ENCODE measurements around the gene FCGR3A.
"Not testable (repeated sequence)": the region's sequence is repeated elsewhere in the genome, so short reads cannot be mapped to it uniquely, and the experiment has no call there.

FCGR3A gene

DNA sequence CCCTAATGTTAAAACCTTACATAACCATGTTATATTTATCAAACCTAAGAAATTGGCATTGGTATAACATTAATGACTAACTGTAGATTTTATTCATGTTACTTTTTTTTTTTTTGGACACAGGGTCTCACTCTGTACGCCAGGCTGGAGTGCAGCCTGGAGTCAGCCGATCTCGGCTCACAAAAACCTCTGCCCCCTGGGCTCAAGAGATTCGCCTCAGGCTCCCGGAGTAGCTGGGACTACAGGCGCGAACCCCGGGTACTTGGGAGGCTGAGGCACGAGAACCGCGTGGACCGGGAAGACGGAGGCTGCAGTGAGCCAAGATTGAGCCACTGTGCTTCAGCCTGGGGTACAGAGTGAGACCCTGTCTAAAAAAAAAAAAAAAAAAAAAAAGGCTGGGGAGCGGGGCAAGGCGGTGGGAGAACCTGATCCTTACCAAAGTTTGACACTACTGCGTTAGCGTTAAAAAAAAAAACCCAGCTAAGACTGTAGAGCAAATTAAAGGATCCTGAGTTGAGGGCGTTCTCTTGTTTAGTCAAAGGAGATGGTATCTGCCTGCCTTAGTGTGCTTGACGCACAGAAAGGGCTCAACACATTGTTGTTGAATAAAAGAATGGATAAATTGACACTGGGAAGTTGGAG lies 20.0 kb downstream of the FCGR3A start:
- not testable (repeated sequence) for DNase-seq

- not testable (repeated sequence) for DNase-seq
These were observed 21.1 kb downstream of the FCGR3A start for GRCh38 chr1:161528550-161528949.

GRCh38 chr1:161525918-161526317 lies 23.7 kb downstream of the FCGR3A start:
- not testable (repeated sequence) for DNase-seq

- not testable (repeated sequence) for DNase-seq
These were observed 24.3 kb downstream of the FCGR3A start for GRCh38 chr1:161525321-161525720.

DNA sequence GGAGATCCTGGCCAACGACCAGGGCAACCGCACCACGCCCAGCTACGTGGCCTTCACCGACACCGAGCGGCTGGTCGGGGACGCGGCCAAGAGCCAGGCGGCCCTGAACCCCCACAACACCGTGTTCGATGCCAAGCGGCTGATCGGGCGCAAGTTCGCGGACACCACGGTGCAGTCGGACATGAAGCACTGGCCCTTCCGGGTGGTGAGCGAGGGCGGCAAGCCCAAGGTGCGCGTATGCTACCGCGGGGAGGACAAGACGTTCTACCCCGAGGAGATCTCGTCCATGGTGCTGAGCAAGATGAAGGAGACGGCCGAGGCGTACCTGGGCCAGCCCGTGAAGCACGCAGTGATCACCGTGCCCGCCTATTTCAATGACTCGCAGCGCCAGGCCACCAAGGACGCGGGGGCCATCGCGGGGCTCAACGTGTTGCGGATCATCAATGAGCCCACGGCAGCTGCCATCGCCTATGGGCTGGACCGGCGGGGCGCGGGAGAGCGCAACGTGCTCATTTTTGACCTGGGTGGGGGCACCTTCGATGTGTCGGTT lies 24.8 kb downstream of the FCGR3A start:
- DNase-seq, result peak; percentile 16

GRCh38 chr1:161523817-161524741 lies 25.5 kb downstream of the FCGR3A start, which contains the start of gene HSPA6:
Gene HSPA6 (plus strand): TSS chr1:161524540. CDS start chr1:161524659, 119 bp downstream.
- peak; percentile 48 for DNase-seq

- not testable (repeated sequence) for DNase-seq
These were observed 26.4 kb downstream of the FCGR3A start for GRCh38 chr1:161523041-161523816.

GRCh38 chr1:161513953-161514352 lies 35.7 kb downstream of the FCGR3A start:
- DNase-seq, result not testable (repeated sequence)

DNA sequence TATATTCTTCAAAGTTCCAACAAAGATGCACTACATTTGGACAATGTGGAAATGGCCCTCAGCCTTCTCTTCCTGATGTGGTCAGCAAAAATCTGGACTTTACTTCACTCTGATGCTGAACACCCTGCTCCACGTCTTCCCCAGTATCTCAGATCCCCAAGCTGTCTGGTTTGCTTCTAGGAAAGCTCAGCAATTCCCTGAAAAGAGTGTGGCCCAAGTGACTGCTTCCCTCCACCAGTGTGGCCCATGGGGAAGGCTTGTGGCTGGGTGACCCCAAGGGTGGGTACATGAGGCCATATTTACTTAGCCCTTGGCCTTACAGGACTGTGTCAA lies 36.2 kb downstream of the FCGR3A start:
- not testable (repeated sequence) for DNase-seq

DNA sequence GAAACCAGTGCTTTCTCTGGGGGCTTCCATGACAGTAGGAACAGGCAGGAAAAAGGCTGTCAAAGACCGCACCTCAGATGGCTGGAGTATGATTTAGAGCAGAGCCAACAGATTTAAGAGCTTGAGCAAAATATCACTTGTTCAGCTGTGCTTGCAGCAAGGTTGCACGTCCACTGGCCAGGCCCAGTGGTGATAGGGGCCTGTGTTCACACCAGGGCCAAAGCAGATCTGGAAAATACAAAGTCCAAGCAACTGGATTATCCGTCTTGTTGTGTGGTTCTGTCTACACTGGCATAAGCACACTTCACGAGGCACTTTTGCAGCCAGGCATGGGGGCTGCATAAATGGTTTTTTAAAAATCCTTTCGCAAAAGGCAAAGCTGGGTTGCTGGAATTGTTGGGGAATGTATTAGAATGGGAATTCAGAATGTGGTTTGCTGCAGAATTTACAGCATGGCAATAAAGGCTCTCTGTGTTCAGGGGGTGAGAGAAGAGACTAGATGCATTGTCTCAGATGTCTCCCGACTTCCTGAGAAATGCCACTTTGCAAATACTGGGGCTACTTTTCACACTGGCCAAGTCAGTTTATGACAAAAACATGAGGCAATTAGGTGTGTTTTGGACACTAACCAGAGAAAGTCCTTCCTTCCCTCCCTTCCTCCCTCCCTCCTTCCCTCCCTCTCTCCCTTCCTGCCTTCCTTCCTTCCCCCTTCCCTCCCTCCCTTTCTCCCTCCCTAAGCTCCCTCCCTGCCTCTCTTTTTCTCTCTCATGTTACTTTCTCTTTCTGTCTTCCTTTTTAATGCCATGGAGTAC lies 36.8 kb downstream of the FCGR3A start:
- DNase-seq, result not testable (repeated sequence)

GRCh38 chr1:161511756-161512060 lies 37.9 kb downstream of the FCGR3A start:
- DNase-seq, result no peak

DNA sequence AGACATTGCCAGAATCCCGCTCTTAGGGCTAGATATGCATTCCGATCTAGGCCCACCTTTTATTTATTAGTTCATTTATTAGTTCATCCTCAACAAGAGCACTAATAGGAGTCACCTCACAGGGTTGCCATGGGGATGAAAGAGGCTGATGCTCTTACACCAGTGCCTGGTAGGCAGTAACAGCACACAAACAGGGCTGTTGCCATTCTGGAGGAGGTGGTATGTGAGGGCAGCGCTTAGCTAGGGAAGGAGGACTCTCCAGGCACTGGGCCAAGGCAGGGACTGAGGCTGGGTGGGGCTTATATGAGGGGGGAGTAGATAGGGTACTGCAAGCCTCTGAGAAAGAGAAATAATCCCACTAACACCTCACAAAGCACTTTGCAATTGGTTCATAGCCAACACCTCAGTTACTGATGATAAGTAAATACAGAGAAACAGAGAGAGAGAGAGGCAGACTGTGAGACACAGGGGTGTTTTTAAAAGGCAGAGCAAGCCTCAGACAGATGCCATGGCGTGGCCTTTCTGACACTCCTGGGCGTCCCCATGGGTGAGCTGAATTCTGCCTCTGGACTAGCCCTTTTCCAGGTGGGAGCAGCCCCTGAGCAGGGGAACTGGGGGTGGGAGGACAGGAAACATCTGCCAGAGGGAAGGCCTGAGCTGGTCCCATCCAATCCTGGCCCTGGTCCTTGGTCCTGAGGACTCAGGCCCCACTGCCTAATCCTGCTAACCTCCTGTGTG lies 38.4 kb downstream of the FCGR3A start:
- DNase-seq, result no peak

DNA sequence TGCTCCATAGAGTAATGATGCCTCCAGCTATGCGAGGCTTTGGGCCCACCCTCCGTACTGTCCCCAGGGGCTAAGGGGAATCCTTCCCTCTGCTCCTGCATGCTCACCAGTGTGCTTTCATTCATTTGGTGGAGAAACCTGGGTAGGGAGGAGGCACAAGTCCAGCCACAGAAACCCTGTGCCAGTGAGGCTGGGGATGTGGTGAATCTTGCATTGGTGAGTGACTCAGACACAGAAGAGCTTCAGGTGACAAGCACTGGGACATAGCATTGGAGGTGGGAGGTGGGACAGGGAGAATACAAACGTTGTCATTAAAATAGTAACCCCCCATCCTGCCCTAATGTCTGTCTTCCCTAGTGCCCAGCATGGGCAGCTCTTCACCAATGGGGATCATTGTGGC lies 39.1 kb downstream of the FCGR3A start:
- DNase-seq, result no peak

DNA sequence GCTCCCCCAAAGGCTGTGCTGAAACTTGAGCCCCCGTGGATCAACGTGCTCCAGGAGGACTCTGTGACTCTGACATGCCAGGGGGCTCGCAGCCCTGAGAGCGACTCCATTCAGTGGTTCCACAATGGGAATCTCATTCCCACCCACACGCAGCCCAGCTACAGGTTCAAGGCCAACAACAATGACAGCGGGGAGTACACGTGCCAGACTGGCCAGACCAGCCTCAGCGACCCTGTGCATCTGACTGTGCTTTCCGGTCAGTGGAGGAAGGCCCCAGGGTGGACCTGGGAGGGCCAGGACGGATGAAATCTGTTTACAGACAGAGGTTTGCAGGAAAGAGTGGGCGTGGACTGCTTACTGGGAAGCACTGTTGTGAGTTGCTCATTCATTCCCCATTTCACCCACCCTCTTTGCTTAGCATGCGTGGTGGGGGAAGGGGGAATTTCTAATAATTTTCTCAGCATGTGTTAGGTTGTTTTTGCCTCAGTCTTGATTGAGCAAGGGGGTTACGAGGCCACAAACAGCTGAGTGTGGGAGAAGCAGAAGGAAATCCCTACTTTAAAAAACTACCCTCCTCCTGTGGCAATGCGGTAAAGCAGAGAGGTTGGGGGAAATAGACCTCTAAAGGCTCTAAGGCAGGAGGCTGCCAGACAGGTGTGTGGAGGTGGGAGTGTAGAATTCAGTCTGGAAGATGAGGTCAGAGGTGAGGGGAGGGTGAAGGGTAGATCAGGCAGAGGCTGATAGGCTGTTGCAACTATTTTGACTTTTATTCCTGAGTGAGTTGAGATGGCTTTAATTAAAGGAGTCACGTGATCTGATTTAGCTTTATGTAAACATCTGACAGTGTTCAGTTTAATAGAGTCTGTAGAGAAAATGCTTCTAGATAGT lies 43.0 kb downstream of the FCGR3A start:
- DNase-seq, result no peak

GRCh38 chr1:161505686-161506085 lies 43.9 kb downstream of the FCGR3A start:
- DNase-seq, result no peak

DNA sequence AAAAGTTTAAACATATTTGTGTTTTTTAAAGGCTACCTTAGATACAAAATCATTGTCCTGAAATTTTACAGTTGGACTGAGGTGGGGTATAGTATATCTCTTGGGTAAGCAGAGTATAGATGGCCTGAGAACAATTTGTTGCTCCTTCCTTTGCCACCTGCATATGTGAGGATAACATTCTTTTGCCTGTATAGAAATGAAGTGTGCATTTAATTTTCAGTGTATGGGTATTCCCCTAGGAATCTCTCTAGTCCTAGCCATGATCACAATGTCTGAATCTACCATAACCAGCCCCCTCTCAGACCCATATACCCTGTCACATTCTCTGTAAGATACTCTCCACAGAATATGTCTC lies 46.2 kb downstream of the FCGR3A start:
- DNase-seq, result no peak

GRCh38 chr1:161502641-161503393 lies 46.8 kb downstream of the FCGR3A start:
- DNase-seq, result no peak

DNA sequence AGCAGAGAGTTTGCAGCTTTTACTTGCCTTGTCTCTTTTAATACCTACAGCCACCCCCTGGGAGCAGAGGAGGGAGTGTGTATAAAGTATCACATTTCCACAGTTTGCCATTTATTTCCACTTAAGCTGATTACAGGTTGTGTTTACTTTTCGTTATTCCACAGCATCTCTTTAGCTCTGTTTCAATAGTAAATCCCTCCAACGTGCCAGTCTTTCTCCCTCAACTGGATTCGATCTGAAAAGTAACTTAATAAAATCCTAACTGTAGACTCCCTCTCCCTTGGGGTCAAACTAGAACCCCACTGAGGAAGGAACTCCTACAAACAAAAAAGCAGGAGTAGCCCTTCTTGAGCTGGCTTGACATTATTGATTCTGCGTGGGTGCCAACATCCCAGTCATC lies 47.4 kb downstream of the FCGR3A start:
- no peak for DNase-seq

DNA sequence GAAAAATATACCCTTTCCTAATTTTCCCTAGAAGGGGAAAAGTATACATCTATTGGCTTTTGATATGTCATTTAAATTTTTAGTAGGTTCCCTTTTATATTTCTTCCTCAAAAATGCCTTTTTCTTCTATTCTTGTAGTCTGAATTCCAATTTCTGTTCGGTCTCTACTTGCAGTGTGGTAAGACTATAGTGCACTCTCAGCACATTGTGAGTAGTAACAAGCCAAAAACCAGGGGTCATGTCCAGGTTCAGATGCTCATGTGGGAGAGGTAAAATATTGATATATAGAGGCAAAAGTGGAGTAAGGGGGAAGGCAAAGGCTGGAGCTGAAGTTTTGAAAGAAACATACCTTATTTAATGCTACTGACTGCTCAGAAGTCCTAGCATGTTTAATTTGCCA lies 48.4 kb downstream of the FCGR3A start:
- DNase-seq, result no peak
